ENCODE measurements around the gene RHOT1.

Gene RHOT1

GRCh38 chr17:32274643-32275042, 132.3 kb downstream of the RHOT1 start:
- Mint-ChIP-seq H3K27me3 (peaks cover 14% of the 10 kb centered on the region), H3K4me3 (no peak overlapping the region), H3K9me3 (ENCODE audit: low read depth) (no peaks in the 10 kb centered on the region), H3K36me3 (no peaks in the 10 kb centered on the region), H3K27ac (no peak overlapping the region), H3K4me1 (ENCODE audit: low read depth) (no peaks in the 10 kb centered on the region)
